HCT116 (cell line): ENCODE data around the gene PPTC7.

ENCODE experiments used
- CEBPB ChIP-seq: IDR thresholded peaks from 2 replicates; pipeline ENCODE4 v1.6.1; 2012; ENCODE audit warnings: low read depth
- EZH2 ChIP-seq: fragments of 200-600 bp; sonication (generic); IDR thresholded peaks from 2 replicates; pipeline ENCODE4 v1.6.1; 2017; ENCODE audit warnings: antibody characterized with exemption, mixed run types
- EZH2phosphoT487 ChIP-seq: fragments of 200-600 bp; IDR thresholded peaks from 2 replicates; pipeline ENCODE4 v1.6.1; 2018; ENCODE audit warnings: antibody characterized with exemption, borderline replicate concordance
- POLR2A ChIP-seq: IDR thresholded peaks from 2 replicates; pipeline ENCODE4 v1.7.0; 2011; ENCODE audit warnings: borderline replicate concordance; ENCODE audit not compliant: insufficient read depth, insufficient read length; ENCODE audit errors: extremely low read depth
- POLR2AphosphoS5 ChIP-seq: IDR thresholded peaks from 2 replicates; pipeline ENCODE4 v1.6.1; 2011; ENCODE audit warnings: mild to moderate bottlenecking, low read depth, low read length, moderate library complexity
- SIN3A ChIP-seq: IDR thresholded peaks from 2 replicates; pipeline ENCODE4 v1.6.1; 2012; ENCODE audit warnings: low read depth
- SP1 ChIP-seq: IDR thresholded peaks from 2 replicates; pipeline ENCODE4 v1.6.1; 2012; ENCODE audit warnings: low read depth
- YY1 ChIP-seq: IDR thresholded peaks from 2 replicates; pipeline ENCODE4 v1.6.1; 2011; ENCODE audit warnings: low read length, low read depth, moderate library complexity, mild to moderate bottlenecking; ENCODE audit not compliant: insufficient replicate concordance; ENCODE audit errors: extremely low read depth
- TF ChIP-seq, protein P1 (sequence below), 3 experiments: fragments of 200-600 bp in 1 of 3; sonication (generic) in 1 of 3; IDR thresholded peaks in 2 of 3; conservative IDR thresholded peaks in 1 of 3; 2 replicates each; pipeline ENCODE4 v1.5.1; 2012 to 2017; ENCODE audit warnings: low read depth in 2 of 3, low read length in 2 of 3, antibody characterized with exemption in 1 of 3, borderline replicate concordance in 1 of 3, control low read depth in 1 of 3, mild to moderate bottlenecking in 1 of 3, mixed read lengths in 1 of 3, mixed run types in 1 of 3, moderate library complexity in 1 of 3; ENCODE audit not compliant: insufficient read depth in 1 of 3
- TF ChIP-seq, protein P2 (sequence below): IDR thresholded peaks from 2 replicates; pipeline ENCODE4 v1.6.1; 2012

DNA sequence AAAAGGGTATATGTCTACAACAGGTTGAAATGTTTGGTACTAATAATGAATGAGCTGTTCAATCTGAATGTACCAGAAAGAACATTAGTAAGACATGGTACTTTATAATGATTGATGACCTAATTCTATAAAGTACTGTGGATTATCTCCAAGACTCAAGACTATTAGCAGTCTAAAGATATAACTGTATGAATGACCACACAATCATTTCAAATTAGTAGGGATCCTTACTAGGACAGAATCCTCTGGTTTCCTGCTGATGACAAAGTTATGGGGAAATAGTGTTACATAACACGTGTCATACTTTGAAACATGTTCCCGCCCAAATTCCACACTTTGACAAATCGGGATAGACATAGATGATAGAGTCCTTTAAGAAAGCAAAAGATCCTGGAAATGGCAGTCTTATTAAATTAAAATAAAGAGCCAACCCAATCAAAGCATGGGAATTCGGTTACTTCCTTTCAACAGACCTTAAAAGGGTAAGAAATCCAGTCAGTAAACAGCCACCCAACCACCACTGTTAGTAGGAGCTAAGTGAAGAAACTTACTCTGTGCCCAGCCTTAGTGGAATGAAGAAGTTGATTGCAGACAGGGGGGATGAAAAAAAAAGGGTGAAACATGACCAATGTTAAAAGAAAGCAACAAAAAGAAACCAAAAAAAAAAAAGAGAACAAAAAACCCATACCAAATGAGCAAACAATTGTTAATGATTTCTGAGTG lies 84.0 kb downstream of the PPTC7 start:
- TF ChIP-seq POLR2AphosphoS5 (no peak), EZH2 (no peak), EZH2phosphoT487 (no peak), SIN3A (no peak), SP1 (no peak), POLR2A (no peak), CEBPB (0 out of 2 replicates have a peak, but pooled peaks have one; percentile 18), YY1 (no peak)
- TF ChIP-seq, protein P1, sequence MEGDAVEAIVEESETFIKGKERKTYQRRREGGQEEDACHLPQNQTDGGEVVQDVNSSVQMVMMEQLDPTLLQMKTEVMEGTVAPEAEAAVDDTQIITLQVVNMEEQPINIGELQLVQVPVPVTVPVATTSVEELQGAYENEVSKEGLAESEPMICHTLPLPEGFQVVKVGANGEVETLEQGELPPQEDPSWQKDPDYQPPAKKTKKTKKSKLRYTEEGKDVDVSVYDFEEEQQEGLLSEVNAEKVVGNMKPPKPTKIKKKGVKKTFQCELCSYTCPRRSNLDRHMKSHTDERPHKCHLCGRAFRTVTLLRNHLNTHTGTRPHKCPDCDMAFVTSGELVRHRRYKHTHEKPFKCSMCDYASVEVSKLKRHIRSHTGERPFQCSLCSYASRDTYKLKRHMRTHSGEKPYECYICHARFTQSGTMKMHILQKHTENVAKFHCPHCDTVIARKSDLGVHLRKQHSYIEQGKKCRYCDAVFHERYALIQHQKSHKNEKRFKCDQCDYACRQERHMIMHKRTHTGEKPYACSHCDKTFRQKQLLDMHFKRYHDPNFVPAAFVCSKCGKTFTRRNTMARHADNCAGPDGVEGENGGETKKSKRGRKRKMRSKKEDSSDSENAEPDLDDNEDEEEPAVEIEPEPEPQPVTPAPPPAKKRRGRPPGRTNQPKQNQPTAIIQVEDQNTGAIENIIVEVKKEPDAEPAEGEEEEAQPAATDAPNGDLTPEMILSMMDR (IDR thresholded peaks at IDR 0.05 in 2 of 3, conservative IDR thresholded peaks at IDR 0.05 in 1 of 3; ENCODE audit: borderline replicate concordance in 1 of 3, insufficient read depth in 1 of 3, low read depth in 2 of 3, low read length in 2 of 3), result no peak
- TF ChIP-seq, protein P2, sequence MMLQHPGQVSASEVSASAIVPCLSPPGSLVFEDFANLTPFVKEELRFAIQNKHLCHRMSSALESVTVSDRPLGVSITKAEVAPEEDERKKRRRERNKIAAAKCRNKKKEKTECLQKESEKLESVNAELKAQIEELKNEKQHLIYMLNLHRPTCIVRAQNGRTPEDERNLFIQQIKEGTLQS, result no peak
